NOMO-1 treated with DMSO at 0.1 percent for 48 hours (cell line): Measurements from ENCODE around the gene ELF1.
A peak's percentile ranks its signal among the peaks of the same experiment; 100 is the strongest.

ENCODE experiments used
- DNase-seq: peaks from one replicate; lab custom pipeline; 2025; ENCODE audit not compliant: unreplicated experiment; lab: John Stamatoyannopoulos, UW

Gene ELF1

DNA sequence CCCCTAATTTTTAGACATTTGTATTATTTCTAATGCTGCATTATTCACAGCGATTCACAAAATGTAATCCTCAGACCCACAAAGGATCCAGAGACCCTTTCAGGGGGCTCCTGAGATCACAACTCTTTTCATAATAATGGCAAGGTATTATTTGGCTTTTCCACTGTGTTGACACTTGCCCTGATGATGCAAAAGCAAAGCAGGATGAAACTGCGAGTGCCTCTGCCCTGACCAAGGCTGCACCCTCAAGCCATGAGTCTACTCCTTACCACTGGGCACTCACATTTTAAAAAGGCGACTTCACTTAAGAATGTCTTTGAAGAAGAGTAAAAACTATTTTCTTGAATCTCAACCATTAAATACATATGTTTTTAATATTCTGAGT is 11.4 kb downstream of the ELF1 start:
- no peak for DNase-seq

DNA sequence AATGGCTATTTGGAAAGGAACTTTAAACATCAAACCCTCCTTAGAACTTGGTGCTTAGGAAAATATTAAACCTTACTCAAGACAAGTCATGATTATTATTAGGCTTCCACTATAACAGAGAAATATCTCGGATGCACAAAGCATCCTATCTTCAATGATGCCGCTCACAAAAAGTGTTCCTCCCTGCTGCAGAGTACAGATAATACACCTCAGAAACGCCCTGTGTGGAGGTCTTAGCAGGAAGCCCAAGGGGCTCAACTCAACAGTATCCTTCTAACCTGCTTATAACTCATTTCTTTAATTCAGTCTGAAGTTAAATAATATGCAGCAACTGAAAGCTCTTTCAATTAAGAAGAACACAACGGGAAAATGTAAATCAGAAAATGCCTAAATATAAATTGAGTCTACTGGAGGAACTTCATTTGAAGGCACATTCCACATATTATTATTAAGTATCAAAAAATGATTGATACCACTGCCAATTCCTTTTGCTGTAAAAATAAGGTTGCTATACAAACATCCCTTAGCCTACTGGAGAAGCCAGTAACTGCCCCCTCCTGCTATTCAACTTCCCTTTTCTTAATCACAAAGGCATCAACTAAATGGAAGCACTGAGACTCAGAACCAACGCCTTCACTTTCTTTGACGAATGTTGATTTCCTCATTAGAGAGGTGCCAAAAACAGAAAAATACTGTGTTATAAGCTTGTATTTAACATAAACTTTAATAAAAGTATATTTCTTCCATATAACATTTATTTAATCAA is 12.0 kb downstream of the ELF1 start:
- DNase-seq: peak; percentile 79

DNA sequence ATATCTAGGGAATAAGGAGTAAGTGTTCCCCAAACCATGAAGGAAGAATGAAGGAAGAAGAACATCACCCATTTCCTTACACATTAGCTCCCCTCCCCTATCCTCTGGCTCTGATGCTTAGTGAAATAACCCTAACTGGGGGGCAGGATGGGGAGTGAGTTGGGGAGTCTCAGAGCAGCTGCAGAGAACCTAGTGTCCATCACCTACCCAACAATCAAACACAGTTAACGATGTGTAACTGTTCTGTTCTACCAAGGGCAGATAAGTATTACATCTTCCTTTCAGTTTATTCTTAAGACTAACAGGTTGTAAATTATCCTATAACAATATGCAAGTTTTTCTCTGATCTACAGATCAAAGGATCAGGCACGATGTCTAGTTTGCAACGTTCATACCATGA is 12.8 kb downstream of the ELF1 start:
- DNase-seq: no peak

DNA sequence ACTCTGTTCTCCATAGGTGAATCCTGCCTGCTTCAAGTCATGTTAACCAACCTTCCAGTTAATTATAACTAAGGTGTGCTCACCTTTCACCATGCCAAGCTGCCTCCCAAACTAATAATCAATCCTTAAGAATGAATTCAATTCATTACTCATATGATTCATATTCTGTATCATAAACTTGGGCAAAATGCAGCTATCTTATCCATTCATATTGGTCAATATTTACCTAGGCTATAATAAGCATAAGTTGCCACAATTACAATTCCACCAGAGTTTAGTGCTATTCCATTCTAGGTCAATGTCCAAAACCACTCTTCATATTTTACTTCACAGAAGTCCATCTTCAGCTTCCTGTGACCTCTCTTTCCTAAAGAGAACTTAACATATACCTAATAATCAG is 13.4 kb downstream of the ELF1 start:
- DNase-seq: no peak

DNA sequence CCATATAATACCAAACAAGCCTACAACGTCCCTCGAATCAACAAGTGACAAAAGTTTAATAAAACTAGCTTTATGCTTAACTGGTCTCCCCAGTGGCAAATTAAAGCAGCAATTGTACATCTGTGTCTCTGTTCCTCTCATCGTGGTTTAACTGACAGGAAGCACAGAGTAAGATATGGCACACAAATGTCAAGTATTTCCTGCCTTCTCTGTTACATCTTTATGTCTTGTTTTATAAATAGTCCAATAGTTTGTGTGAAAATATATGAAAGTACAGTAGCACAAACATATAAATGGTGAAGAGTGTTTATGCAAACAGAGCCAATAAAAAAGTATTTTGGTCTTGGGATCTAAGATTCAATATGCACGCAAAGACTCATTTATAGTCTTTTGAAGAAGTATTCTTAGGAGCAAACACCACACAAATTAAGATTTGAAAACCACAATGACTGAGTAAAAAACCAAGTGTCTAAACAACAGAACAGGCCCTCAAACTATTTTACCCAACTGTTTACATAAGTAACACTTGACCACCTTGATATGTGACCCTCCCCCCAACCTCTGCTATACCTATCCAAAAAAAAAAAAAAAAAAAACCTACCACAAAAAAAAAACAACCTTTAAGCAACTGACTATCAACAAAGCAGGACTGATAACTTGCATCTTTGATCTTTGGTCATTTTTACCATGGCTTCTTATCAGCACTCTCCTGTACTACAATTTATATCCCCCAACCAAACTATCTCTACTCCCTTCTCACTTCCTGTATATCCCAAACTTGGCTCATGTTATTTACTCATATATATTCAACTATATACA is 14.0 kb downstream of the ELF1 start:
- DNase-seq: peak; percentile 92

DNA sequence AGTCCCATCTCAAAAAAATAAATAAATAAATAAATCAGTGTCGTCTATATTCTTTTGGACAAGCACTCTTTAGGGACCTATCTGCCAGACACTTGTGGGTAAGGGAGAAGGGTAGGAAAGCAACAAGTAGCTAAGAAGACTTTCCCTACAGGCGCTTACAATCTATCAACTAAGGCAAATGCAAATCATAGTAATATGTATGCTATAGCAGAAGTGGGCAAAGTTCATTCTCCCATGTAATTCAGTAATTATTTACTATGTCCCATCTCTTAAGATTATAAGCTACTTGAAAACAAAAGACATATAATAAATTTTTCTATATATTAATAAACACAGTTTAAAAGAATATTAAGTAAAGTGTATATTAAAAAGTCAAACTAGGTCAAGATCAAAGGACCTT is 16.5 kb downstream of the ELF1 start:
- DNase-seq: no peak

DNA sequence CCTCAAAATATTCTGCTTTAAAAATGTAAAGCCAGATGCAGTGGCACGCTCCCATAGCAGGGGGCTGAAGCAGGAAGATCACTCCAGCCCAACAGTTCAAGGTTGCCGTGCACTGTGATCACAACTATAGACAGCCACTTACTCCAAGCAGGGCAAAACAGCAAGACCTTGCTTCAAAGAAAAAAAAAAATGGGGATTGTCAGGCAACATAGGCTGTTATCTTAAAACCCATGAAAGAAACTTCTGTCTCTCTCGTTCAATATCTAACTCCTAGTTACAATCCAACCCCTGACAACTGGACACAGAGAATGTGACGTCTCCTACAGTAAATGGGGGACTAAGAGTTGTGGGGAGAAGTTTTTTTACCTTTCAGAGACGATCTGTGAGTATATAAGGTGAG is 17.4 kb downstream of the ELF1 start:
- DNase-seq: no peak

DNA sequence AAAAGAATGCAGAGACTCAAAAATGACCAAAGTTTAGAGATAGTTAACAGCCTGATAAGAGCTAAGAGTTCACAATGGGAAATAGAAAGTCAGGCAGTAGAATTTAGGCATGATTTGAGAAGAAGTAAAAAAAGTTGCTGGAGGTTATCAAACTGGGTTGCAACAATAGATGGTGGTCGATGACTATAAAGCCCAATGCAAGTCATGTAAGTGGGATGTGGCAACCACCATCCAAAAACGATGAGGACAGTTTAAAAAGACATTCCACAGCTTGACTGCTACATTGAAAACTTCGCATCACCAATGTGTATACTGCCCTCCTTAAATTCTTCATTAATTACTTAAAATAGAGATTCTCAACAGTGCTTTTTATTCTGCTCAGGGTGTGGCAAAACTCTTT is 19.7 kb downstream of the ELF1 start:
- DNase-seq: peak; percentile 43

DNA sequence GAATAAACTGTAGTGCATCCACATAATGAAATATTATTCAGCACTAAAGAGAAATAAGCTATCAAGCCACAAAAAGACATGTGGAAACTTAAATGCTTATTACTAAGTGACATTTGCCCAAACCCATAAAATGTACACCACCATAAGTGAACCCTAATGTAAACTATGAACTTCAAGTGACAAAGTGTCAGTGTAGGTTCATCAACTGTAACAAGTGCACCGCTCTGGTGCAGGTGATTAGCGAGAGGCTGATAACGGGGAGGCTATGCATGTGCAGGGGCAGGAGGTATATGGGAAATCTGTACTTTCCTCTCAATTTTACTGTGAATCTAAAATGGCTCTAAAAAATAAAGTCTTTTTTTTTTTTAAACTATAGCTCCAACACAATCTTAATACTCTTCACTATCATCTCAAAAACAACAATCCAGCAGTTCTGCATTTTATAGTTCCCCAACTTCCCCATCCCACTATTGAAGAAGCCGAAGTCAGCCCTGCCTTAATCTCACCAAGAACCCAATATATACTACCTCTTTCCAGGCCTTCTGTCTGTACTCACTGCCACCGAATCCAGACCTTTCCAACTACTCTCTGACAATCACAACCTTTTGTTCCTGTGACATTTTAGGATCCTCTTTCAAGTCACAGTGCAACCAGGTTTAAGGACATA is 22.6 kb downstream of the ELF1 start:
- DNase-seq: peak; percentile 80

DNA sequence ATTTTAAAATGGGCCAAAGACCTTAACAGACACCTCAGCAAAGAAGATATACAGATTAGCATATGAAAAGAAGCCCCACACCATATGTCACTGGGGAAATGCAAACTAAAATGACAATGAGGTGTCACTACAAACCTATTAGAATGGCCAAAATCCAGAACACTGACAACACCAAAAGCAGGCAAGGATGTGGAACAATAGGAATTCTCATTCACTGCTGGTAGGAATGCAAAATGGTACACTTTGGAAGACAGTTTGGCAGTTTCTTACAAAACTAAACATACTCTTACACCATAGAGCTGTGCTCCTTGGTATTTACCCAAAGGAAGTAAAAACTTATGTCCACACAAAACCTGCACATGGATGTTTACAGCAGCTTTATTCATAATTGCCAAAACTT is 23.1 kb downstream of the ELF1 start:
- DNase-seq: no peak

DNA sequence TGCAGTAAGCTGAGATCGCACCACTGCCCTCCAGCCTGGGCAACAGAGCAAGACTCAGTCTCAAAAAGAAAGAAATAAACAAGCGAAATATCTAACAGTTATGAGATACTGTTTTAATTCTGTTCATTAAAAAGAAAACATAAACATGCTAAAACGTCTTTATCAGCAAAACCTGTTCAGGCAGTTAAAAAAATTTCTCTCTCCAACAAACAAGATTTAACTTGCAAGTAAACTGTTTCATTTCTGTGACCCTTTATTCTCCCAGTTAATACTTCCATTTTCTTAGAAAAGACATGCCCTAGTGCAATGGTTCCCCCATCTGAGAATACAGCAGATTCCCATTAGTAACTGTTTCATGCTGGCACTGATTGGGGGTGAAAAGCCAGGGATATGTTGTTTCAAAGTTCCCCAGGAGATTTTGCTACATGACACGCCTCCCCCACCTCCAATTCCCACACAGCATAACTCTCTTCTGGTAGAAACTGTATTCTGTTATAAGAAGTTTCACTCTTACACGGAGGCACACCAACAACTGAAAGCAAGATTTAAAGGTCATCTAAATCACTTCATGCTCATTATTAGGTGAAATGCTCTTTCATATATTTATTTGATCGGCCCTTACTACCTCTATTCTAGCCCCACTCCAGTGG is 24.4 kb downstream of the ELF1 start:
- DNase-seq: no peak

DNA sequence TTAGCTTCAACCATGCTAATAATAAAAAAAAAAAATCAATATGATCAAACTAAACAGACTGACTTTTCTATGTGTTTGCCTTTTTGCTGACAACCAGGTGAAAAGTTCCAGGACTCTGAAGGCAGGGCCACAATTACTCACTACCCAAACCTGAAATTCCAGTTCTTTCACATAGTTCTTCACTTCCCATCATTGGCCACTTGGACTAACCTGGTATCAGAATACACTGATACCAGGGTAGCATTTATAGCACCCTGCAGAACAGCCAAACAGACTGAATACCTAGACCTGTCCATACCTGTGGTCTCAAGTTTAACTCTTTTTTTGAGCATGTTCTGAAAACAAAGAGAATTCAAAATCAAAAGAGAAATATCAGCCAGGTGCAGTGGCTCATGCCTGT is 25.1 kb downstream of the ELF1 start:
- DNase-seq: no peak

DNA sequence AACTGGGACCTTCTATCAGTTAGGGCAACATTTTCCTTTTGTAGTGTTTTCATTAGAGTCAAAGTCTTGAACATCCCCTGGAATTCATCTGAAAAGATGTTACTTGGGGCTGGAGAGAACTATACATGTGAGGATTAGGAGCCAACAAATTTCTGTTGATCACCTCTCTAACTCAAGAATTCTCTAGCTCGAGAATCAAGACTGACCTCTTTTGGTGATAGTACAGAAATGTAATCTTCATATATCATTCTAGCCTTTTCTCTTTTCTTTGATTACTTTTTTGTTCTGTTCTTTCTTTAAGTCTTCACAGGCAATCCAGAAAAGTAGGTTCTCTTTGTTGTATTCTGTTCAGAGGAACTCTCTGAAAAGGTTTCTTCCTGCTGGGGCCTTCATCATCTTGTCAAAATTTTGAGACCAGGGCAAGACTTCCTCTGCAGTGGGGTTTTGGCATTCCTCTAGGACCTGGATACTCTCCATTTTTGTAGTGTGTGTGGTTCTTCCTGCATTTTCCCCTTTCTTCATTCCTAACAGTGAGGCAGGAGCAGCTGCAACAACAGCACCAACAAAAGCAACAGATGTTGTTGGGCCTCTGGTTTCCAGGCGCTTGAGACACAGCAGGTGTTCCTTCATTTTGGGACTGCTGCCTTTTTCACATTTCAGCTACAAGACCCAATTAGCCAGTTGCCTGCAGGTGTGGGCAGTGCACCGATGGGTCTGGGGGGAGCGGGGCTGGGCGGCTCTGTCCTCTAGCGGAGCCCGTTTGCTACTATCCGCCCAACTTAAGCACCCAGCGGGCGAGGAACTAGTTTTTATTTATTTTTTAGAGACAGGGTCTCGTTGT is 26.2 kb downstream of the ELF1 start:
- DNase-seq: no peak

DNA sequence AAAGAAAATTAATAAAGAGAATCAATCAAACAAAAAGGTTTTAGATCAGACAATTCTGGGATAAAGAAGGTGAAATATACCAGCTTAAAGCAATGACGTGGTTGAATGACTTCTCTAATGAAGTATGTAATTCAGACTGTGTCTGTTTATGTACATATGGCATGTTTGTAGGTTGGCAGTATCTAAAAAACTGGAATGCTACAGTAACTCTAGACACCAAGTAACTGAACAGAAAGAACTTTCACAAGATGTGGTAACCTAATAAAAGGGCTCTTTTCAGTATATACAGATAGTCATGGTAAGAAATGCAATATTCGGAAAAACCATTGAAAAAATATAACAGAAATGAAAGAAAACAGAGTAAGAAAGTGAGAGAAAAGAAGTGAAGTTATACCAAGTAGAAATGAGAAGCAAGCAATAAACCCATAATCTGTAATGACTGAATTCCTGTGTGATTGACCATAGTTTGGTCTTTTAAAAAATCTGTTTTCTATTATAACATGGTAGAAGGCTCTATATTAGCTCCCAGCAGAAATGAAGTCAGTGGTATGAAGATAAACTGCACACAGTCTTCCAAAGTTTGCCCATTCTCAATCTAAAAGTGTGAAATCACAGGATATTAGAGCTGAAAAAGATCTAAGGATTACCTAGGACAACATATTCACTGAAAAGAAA is 31.4 kb downstream of the ELF1 start:
- no peak for DNase-seq

DNA sequence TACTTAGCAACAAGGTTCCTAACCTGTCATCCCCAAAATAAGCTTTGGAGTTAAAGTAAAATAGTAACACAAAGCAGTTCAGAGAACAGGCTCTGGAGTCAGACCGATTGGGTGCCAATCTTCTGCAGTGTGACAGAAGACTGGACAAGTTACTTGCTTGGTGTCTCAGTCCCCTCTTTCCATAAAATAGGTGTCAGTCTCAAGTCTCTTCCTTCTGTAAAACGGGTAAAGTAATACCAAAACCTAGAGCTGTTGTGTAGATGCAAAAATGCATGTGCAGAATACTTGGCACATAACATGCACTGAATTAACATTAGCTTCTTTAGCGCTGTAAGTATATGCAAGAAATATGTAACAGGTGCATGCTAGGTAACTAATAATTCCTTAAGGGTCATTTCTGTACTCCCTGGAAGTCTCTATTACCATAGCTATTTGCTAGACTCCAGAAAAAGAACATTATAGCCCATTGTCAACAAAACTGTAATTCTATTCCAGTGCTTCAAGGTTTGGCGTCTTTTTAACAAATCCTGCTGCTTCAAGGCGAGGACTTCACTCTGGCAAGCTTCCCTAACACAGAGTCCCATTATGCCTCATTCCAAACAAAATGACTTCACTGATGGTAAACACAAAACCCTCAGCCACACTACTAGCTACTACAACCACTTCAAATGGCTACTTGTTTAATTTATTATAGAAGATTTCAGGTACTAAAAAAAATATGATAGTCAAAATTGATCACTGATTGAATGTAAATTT is 32.8 kb downstream of the ELF1 start:
- DNase-seq: no peak

DNA sequence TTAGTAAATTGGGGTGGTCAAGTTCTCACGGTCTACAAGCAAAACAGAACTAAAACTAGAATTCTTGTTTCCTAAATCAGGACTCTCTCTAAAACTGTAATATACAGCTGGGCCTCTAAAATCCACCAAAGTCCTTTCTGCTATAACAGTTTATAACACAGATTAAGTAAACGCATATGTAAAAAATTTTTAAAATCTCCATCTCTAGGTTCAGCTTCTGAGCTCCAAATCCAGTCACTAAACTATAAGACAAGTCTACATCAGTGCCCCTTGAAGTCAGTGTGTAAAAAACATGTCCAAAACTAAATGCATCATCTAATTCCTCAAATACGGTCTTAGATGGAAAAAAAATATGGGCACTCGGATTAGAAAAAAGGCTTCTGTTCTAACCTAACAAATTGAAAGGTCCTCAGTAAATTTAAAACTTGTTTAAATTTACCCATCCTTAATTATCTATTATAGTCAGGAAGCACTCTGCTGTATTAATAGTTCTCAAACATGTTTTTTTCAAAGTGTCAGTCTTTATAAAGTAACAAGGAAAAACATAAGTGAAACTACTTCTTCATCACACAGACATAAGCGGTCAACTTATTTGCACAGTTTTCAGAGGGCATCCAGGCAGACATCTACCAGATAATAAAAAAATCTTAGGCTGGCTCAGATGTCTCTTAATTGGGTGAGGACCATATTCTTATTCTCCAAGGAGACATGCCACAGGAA is 33.6 kb downstream of the ELF1 start:
- DNase-seq: no peak

DNA sequence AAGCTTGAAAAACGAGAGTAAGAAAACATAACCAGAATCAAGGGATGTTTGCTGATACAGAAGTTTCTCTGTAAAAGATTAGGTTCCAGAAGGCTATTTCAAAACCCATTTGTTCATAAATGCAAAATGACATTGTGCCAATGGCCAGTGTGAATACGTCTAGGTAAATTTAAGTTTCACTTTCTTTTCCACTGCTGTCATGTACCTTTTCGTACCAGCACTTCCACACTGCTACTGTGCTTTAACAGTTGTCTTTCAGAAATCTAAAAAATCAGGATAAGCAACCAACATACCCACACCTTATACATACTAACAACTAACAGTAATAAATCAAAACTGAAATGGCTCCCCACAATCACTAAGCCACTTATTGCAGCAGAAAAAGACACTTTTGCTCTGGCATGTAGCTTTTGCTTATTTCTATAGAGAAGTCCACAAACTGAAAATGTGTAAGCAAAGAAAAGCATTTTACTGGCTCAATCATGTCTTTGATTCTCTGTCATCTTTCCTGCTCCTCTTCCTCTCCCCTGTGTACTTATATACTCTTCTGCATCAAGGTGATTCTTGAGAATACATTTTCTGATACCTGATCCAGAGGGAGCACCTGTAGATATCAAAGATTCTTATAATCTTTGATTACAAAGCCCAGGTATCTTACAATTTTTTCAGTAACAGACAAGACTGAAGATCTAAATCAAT is 34.3 kb downstream of the ELF1 start:
- peak; percentile 48 for DNase-seq
